HEK293 (cell line): ENCODE results near the gene C20orf96.

ENCODE experiments used
- CTCF ChIP-seq: fragments of 450-650 bp; formaldehyde crosslinking; IDR thresholded peaks from 2 replicates; pipeline ENCODE4 v1.5.1; 2016; ENCODE audit warnings: missing biosample characterization, missing genetic modification characterization
- HOXC10 ChIP-seq: sonication (generic); formaldehyde crosslinking; IDR thresholded peaks from 2 replicates; pipeline ENCODE4 v1.8.1; 2023; ENCODE audit warnings: mild to moderate bottlenecking, missing genetic modification reagents
- MYNN ChIP-seq: fragments of 450-650 bp; formaldehyde crosslinking; IDR thresholded peaks from 2 replicates; pipeline ENCODE4 v1.5.1; 2016; ENCODE audit warnings: missing biosample characterization, missing genetic modification characterization, borderline replicate concordance
- SETDB1 ChIP-seq: IDR thresholded peaks from one replicate; pipeline ENCODE4 v1.6.1; 2017; ENCODE audit warnings: mild to moderate bottlenecking, low read length, moderate library complexity, mixed read lengths; ENCODE audit not compliant: insufficient read length
- ZBTB11 ChIP-seq: fragments of 450-650 bp; formaldehyde crosslinking; conservative IDR thresholded peaks from 2 replicates; pipeline ENCODE4 v1.5.1; 2016; ENCODE audit warnings: low read depth, missing biosample characterization, missing genetic modification characterization
- ZBTB20 ChIP-seq: fragments of 450-650 bp; formaldehyde crosslinking; IDR thresholded peaks from 2 replicates; pipeline ENCODE4 v1.5.1; 2016; ENCODE audit warnings: missing biosample characterization, missing genetic modification characterization
- ZNF510 ChIP-seq: fragments of 450-650 bp; formaldehyde crosslinking; IDR thresholded peaks from 2 replicates; pipeline ENCODE4 v1.5.1; 2018; ENCODE audit warnings: mild to moderate bottlenecking, missing genetic modification characterization, missing biosample characterization; ENCODE audit not compliant: insufficient replicate concordance
- ZNF585B ChIP-seq: fragments of 450-650 bp; formaldehyde crosslinking; IDR thresholded peaks from 2 replicates; pipeline ENCODE4 v1.5.1; 2016; ENCODE audit warnings: missing biosample characterization, missing genetic modification characterization

- no peak for TF ChIP-seq MYNN
- no peak for TF ChIP-seq ZNF510 (tag by site-specific recombination)
- no peak for TF ChIP-seq HOXC10
- no peak for TF ChIP-seq ZNF585B (tag by site-specific recombination)
- no peak for TF ChIP-seq ZBTB11 (tag by site-specific recombination)
- no peak for TF ChIP-seq CTCF (tag by site-specific recombination)
- TF ChIP-seq SETDB1, result no peak
- TF ChIP-seq ZBTB20 (tag by site-specific recombination), result no peak
Observed at GRCh38 chr20:273884-274283, 16.7 kb downstream of the C20orf96 start.
